GM11168 (cell line): ENCODE data around the gene CDH11.

ENCODE experiments used
- in situ Hi-C: fragments of 300-500 bp; cut with MboI; formaldehyde crosslinking; loops from one replicate; pipeline ENCODE4 v1.12.0; 2022; ENCODE audit warnings: low sequenced_read_pairs; ENCODE audit not compliant: unreplicated experiment

CDH11 gene

GRCh38 chr16:65121870-65122723, at the start of gene CDH11:
TSS of gene CDH11 (minus strand) at chr16:65122063. CDS start at chr16:65004869, 117,194 bp downstream.
- in situ Hi-C loops = no loop called here

GRCh38 chr16:65154321-65154720, 32.5 kb upstream of the CDH11 start:
- in situ Hi-C loops = no loop called here

- in situ Hi-C loops = no loop called here
Observed at GRCh38 chr16:65153365-65154105, 31.7 kb upstream of the CDH11 start.

- in situ Hi-C loops = no loop called here
Observed at GRCh38 chr16:65148804-65149203, 26.9 kb upstream of the CDH11 start.

- in situ Hi-C loops = no loop called here
Observed at GRCh38 chr16:65142276-65142675, 20.4 kb upstream of the CDH11 start.

GRCh38 chr16:65136681-65137080, 14.8 kb upstream of the CDH11 start:
- in situ Hi-C loops = no loop called here

- in situ Hi-C loops = no loop called here
Observed at GRCh38 chr16:65126845-65127624, 5.2 kb upstream of the CDH11 start.

- in situ Hi-C loops = no loop called here
Observed at GRCh38 chr16:65125871-65126270, 4.0 kb upstream of the CDH11 start.

GRCh38 chr16:65125322-65125721, 3.5 kb upstream of the CDH11 start:
- in situ Hi-C loops = no loop called here

- in situ Hi-C loops = no loop called here
Observed at GRCh38 chr16:65124596-65124995, 2.7 kb upstream of the CDH11 start.

GRCh38 chr16:65124212-65124548, 2.3 kb upstream of the CDH11 start:
- in situ Hi-C loops = no loop called here

GRCh38 chr16:65123396-65124211, 1.7 kb upstream of the CDH11 start:
- in situ Hi-C loops = no loop called here

- in situ Hi-C loops = no loop called here
Observed at GRCh38 chr16:65122724-65123395, 997 bp upstream of the CDH11 start.

- in situ Hi-C loops = no loop called here
Observed at GRCh38 chr16:65120831-65121721, 787 bp downstream of the CDH11 start.

GRCh38 chr16:65120461-65120830, 1.4 kb downstream of the CDH11 start:
- in situ Hi-C loops = no loop called here

GRCh38 chr16:65119901-65120401, 1.9 kb downstream of the CDH11 start:
- in situ Hi-C loops = no loop called here

- in situ Hi-C loops = no loop called here
Observed at GRCh38 chr16:65119435-65119834, 2.4 kb downstream of the CDH11 start.

GRCh38 chr16:65118871-65119270, 3.0 kb downstream of the CDH11 start:
- in situ Hi-C loops = no loop called here
